Panc1 (cell line): ENCODE results near the gene SUN1. TPM values are rescaled to one million over a fixed set of nuclear protein-coding genes. Genes with fewer than 3 reads are reported as not detected.
A peak's percentile ranks its signal among the peaks of the same experiment; 100 is the strongest.

Experiments used
- ATAC-seq: fragments of 200-7000 bp; cut with Tn5 transposase; 2 replicates; pipeline ENCODE4 v1.9.1; 2020; ENCODE audit warnings: mild to moderate bottlenecking, moderate library complexity
- BruUV-seq: library from RNA; stranded (reverse); fragments of 400-500 nt; replicated peaks from 2 replicates; lab custom pipeline; 2021; lab: Mats Ljungman, UMichigan
- CTCF ChIA-PET: fragments of 300-600 bp; sonication (Branson Sonifier 250); formaldehyde crosslinking; loops from one replicate; lab custom pipeline; 2022; ENCODE audit warnings: antibody characterized with exemption; lab: Charles Lee
- POLR2A ChIA-PET: fragments of 300-600 bp; sonication (Branson Sonifier 250); formaldehyde crosslinking; loops from one replicate; lab custom pipeline; 2022; ENCODE audit warnings: antibody characterized with exemption; lab: Charles Lee
- DNase-seq: peaks from one replicate; pipeline ENCODE4 v3.0.0-alpha.2; 2010; ENCODE audit warnings: low read depth, low spot score
- H3K27ac ChIP-seq: 2 replicates; pipeline ENCODE4 v1.5.1; 2011; ENCODE audit warnings: mild to moderate bottlenecking, low read length, inconsistent platforms
- H3K27me3 ChIP-seq: fragments of 200-500 bp; sonication (Bioruptor generic); 2 replicates; pipeline ENCODE4 v1.6.0; 2014; ENCODE audit warnings: low read length, inconsistent platforms; ENCODE audit not compliant: control insufficient read depth, insufficient read depth
- H3K36me3 ChIP-seq: fragments of 200-500 bp; sonication (Bioruptor generic); 2 replicates; pipeline ENCODE4 v1.5.1; 2014; ENCODE audit warnings: inconsistent platforms, mild to moderate bottlenecking, low read length, moderate library complexity; ENCODE audit not compliant: control insufficient read depth, insufficient read depth
- H3K4me1 ChIP-seq: 2 replicates; pipeline ENCODE4 v1.5.1; 2011; ENCODE audit warnings: inconsistent platforms, mild to moderate bottlenecking, low read length, moderate library complexity; ENCODE audit not compliant: control insufficient read depth, insufficient read depth
- H3K4me3 ChIP-seq, 2 experiments: 2 replicates each; pipeline ENCODE4 v1.5.1; 2011 to 2012; ENCODE audit warnings: low read depth in 2 of 2, low read length in 2 of 2, mild to moderate bottlenecking in 2 of 2, inconsistent platforms in 1 of 2, moderate library complexity in 1 of 2
- H3K9me3 ChIP-seq: fragments of 200-500 bp; sonication (Bioruptor generic); 2 replicates; pipeline ENCODE4 v1.5.1; 2014; ENCODE audit warnings: low read depth, mild to moderate bottlenecking, inconsistent platforms, low read length, moderate library complexity; ENCODE audit not compliant: control insufficient read depth, insufficient read depth
- CTCF ChIP-seq: fragments of 450-650 bp; IDR thresholded peaks from 2 replicates; pipeline ENCODE4 v1.5.1; 2017; ENCODE audit warnings: mild to moderate bottlenecking
- POLR2AphosphoS5 ChIP-seq: IDR thresholded peaks from 2 replicates; pipeline ENCODE4 v1.6.1; 2012; ENCODE audit warnings: mild to moderate bottlenecking, low read depth, low read length, moderate library complexity
- SIN3A ChIP-seq: IDR thresholded peaks from 2 replicates; pipeline ENCODE4 v1.6.1; 2012; ENCODE audit warnings: low read depth, mild to moderate bottlenecking, low read length, moderate library complexity, borderline replicate concordance; ENCODE audit not compliant: insufficient read depth
- TCF7L2 ChIP-seq: IDR thresholded peaks from 2 replicates; pipeline ENCODE4 v1.6.1; 2011; ENCODE audit warnings: mild to moderate bottlenecking, low read depth, low read length, inconsistent platforms
- in situ Hi-C: cut with HindIII; loops from 2 replicates; pipeline ENCODE4 v1.10.0; 2016; ENCODE audit warnings: low sequenced_read_pairs, low pct_unique_long_range_greater_than_20kb
- intact Hi-C: fragments of 100-400 bp; cut with micrococcal nuclease; formaldehyde crosslinking; loops from one replicate; pipeline ENCODE4 v1.10.0; 2022; ENCODE audit not compliant: unreplicated experiment
- total RNA-seq: library from RNA; stranded (reverse); gene quantifications from one replicate; pipeline ENCODE4 v1.2.1, GENCODE V29; 2021; ENCODE audit not compliant: unreplicated experiment
- TF ChIP-seq, protein P1 (sequence below), 2 experiments: IDR thresholded peaks; 2 replicates each; pipeline ENCODE4 v1.6.1; 2011 to 2012; ENCODE audit warnings: low read depth in 2 of 2, control low read depth in 1 of 2, low read length in 1 of 2, mild to moderate bottlenecking in 1 of 2, moderate library complexity in 1 of 2; ENCODE audit not compliant: insufficient read depth in 1 of 2

SUN1 gene
- total RNA-seq, 1 experiment from 2014 or later: 244 TPM

DNA sequence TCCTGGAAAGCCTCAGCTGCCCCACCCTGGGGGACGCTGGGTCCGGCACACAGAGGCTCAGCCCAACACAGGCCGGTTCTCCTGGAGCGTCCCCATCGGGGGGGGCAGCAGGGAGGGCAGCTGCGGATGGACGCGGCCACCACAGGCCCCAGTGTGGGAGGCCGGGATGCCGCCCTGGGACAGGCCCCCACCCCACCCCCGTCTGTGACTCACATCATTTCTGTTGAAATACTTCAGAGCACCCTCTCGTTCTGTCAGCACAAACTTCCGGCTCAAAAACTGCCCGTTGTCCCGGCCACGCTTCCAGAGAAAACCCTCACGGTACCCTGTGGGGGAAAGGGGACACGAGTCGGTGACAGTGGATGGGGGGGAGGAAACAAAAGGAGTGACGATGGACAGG is 72.6 kb downstream of the SUN1 start:
- no peaks in the 10 kb centered on the region; the same call in 1 of the 2 replicates for H3K27me3 ChIP-seq
- H3K4me3 ChIP-seq: no peak overlapping the region
- H3K36me3 ChIP-seq: no peaks in the 10 kb centered on the region
- BruUV-seq: no TSS peak
- no peaks in the 10 kb centered on the region for H3K9me3 ChIP-seq
- H3K27ac ChIP-seq: no peak overlapping the region
- in situ Hi-C loops: no loop called here
- DNase-seq (no peak), ATAC-seq (no peak)
- TF ChIP-seq TCF7L2: no peak
- TF ChIP-seq SIN3A: no peak
- no peak for TF ChIP-seq POLR2AphosphoS5
- H3K4me1 ChIP-seq: peaks cover 14% of the 10 kb centered on the region
- intact Hi-C loops: no loop called here
- ChIA-PET CTCF (no interaction called here), POLR2A (no interaction called here)

GRCh38 chr7:906776-907157 is 74.5 kb downstream of the SUN1 start:
- peak; percentile 6; the same call in 1 of the 2 replicates for ATAC-seq
- CTCF ChIA-PET: no interaction called here
- H3K4me1 ChIP-seq: peaks cover 5% of the 10 kb centered on the region; the same call in 1 of the 2 replicates
- TF ChIP-seq CTCF (no peak), SIN3A (no peak), POLR2AphosphoS5 (no peak), TCF7L2 (no peak)
- TF ChIP-seq, protein P1, sequence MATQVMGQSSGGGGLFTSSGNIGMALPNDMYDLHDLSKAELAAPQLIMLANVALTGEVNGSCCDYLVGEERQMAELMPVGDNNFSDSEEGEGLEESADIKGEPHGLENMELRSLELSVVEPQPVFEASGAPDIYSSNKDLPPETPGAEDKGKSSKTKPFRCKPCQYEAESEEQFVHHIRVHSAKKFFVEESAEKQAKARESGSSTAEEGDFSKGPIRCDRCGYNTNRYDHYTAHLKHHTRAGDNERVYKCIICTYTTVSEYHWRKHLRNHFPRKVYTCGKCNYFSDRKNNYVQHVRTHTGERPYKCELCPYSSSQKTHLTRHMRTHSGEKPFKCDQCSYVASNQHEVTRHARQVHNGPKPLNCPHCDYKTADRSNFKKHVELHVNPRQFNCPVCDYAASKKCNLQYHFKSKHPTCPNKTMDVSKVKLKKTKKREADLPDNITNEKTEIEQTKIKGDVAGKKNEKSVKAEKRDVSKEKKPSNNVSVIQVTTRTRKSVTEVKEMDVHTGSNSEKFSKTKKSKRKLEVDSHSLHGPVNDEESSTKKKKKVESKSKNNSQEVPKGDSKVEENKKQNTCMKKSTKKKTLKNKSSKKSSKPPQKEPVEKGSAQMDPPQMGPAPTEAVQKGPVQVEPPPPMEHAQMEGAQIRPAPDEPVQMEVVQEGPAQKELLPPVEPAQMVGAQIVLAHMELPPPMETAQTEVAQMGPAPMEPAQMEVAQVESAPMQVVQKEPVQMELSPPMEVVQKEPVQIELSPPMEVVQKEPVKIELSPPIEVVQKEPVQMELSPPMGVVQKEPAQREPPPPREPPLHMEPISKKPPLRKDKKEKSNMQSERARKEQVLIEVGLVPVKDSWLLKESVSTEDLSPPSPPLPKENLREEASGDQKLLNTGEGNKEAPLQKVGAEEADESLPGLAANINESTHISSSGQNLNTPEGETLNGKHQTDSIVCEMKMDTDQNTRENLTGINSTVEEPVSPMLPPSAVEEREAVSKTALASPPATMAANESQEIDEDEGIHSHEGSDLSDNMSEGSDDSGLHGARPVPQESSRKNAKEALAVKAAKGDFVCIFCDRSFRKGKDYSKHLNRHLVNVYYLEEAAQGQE (IDR thresholded peaks at IDR 0.05; ENCODE audit: insufficient read depth in 1 of 2, low read depth in 2 of 2, low read length in 1 of 2): no peak
- H3K36me3 ChIP-seq: no peaks in the 10 kb centered on the region
- BruUV-seq: no TSS peak
- H3K27ac ChIP-seq: no peak overlapping the region
- in situ Hi-C loops (no loop called here), intact Hi-C loops (no loop called here)
- DNase-seq: no peak
- H3K9me3 ChIP-seq: no peaks in the 10 kb centered on the region
- POLR2A ChIA-PET: no interaction called here
- H3K27me3 ChIP-seq: no peaks in the 10 kb centered on the region; the same call in 1 of the 2 replicates
- H3K4me3 ChIP-seq: no peak overlapping the region

DNA sequence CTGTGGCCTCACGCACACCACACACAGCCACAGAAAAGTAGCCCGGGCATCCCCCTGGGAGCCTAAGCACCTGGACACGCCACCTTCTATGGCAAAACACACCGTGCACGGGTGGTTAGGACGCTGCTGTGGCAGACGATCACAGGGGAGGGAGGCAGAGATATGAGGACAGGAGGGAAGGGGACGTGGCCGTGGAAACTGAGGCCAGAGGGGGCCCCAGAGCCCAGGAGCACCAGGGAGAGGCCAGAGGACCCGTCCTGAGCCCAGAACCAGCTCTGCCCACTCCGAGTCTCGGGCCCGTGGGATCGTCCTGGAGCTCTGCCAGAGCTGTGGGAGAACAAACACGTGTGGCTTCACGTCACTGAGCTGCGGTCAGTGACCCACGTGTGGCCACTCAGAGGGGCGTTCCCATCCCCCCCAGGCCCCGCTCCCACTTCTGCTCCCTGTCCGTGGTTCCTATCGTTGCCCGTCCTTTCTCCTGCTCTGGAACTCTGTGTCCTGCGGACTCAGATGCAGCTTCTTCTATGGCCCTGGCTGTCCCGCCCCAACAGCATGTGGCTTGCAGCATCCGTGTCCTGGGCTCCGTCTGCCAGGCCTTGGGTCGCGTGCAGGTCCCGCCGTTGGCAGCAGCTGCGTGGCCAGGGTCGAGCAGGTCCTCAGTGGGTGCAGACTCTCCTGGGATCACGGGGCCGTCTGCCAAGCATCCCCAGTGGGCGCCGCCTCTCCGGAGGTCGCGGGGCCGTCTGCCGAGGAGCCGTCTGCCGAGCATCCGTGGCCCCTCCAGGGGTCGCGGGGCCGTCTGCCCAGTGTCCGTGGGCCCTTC is 75.1 kb downstream of the SUN1 start:
- ChIA-PET CTCF (no interaction called here), POLR2A (no interaction called here)
- Histone ChIP-seq H3K4me3 (no peak overlapping the region), H3K9me3 (no peaks in the 10 kb centered on the region), H3K4me1 (peaks cover 5% of the 10 kb centered on the region; the same call in 1 of the 2 replicates), H3K27ac (no peak overlapping the region), H3K27me3 (no peaks in the 10 kb centered on the region; the same call in 1 of the 2 replicates), H3K36me3 (no peaks in the 10 kb centered on the region)
- ATAC-seq (peak; percentile 28), DNase-seq (no peak)
- in situ Hi-C loops: no loop called here
- intact Hi-C loops: no loop called here
- no peak for TF ChIP-seq SIN3A
- BruUV-seq: no TSS peak
